ENCODE results near the gene RNF208.

Gene RNF208

DNA sequence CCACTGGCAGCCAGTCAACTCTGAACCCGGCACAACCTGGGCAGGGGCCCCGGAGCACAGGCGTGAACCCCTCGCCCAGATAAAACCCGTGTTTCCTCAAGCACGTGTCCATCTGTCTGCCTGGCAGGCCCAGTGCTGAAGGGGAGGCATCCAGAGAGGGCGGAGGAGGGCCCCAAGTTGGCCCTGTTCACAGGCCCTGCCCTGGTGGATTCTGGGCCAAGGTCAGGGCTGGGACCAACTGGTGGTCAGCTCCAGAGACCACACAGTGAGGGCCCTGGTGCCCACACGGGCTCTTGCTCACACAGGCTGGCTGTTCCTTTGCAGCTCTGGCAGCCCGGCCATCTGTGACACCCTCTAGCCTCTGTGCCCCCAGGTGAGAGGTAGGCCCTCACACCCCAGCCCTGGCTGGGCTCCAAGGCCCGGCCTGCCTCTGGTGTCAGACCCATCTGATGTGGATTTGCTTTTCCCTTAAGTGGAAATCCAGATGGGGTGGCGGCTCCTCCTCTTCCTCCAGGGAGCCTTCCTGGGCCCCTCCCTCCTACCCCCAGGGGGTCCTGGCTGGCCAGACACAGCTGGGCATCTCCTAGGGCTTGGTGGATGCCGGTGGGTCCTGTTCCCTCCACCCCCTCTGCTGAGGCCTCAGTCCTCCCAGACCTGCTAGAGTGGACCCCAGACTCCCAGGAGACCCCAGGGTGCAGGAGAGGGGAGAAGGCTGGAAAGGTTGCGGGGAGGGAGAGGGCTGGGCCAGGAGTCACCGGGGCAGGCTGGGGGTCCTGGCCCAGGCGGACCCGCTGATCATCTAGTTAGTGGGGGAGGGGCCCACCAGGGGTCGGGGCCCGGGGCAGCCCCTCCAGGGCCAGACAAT is 28.5 kb upstream of the RNF208 start:
- Histone ChIP-seq H4K20me1 (ENCODE audit: insufficient read depth, low read length) (no peaks in the 10 kb centered on the region; the same call in 1 of the 2 replicates), H3K4me2 (ENCODE audit: insufficient read depth, low read length) (no peak overlapping the region), H3K36me3 (ENCODE audit: insufficient read depth, low read length) (peaks cover under 1% of the 10 kb centered on the region; the same call in 1 of the 2 replicates), H3K4me3 (ENCODE audit: low read depth in 1 of 2, low read length in 2 of 2) (no peak overlapping the region), H3K9ac (ENCODE audit: low read depth, low read length) (no peak overlapping the region), H3K9me3 (ENCODE audit: insufficient read depth, low read length, severe bottlenecking) (no peaks in the 10 kb centered on the region), H3K4me1 (ENCODE audit: insufficient read depth, low read length) (peaks cover 16% of the 10 kb centered on the region), H3K27ac (ENCODE audit: low read length) (no peak overlapping the region), H2AFZ (ENCODE audit: low read depth, low read length) (no peak overlapping the region), H3K79me2 (ENCODE audit: insufficient read depth, low read length) (peaks cover 10% of the 10 kb centered on the region), H3K27me3 (ENCODE audit: insufficient read depth, low read length, poor library complexity) (no peaks in the 10 kb centered on the region)
- TF ChIP-seq, protein P1, sequence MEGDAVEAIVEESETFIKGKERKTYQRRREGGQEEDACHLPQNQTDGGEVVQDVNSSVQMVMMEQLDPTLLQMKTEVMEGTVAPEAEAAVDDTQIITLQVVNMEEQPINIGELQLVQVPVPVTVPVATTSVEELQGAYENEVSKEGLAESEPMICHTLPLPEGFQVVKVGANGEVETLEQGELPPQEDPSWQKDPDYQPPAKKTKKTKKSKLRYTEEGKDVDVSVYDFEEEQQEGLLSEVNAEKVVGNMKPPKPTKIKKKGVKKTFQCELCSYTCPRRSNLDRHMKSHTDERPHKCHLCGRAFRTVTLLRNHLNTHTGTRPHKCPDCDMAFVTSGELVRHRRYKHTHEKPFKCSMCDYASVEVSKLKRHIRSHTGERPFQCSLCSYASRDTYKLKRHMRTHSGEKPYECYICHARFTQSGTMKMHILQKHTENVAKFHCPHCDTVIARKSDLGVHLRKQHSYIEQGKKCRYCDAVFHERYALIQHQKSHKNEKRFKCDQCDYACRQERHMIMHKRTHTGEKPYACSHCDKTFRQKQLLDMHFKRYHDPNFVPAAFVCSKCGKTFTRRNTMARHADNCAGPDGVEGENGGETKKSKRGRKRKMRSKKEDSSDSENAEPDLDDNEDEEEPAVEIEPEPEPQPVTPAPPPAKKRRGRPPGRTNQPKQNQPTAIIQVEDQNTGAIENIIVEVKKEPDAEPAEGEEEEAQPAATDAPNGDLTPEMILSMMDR (IDR thresholded peaks at IDR 0.05; ENCODE audit: borderline replicate concordance, extremely low read depth, low read length, poor library complexity, severe bottlenecking): no peak
- no peak for TF ChIP-seq EZH2 (IDR thresholded peaks at IDR 0.05; ENCODE audit: borderline replicate concordance, low read depth, low read length, severe bottlenecking)
- no peak for DNase-seq
- ATAC-seq (ENCODE audit: insufficient read depth, low read depth): no peak

- Histone ChIP-seq H3K4me3 (ENCODE audit: low read depth in 1 of 2, low read length in 2 of 2) (no peak overlapping the region), H3K4me1 (ENCODE audit: insufficient read depth, low read length) (peaks cover 7% of the 10 kb centered on the region), H2AFZ (ENCODE audit: low read depth, low read length) (no peak overlapping the region), H3K27ac (ENCODE audit: low read length) (no peak overlapping the region), H3K9ac (ENCODE audit: low read depth, low read length) (no peak overlapping the region), H3K27me3 (ENCODE audit: insufficient read depth, low read length, poor library complexity) (no peaks in the 10 kb centered on the region), H3K79me2 (ENCODE audit: insufficient read depth, low read length) (peaks cover 2% of the 10 kb centered on the region), H3K4me2 (ENCODE audit: insufficient read depth, low read length) (no peak overlapping the region), H4K20me1 (ENCODE audit: insufficient read depth, low read length) (peaks cover 22% of the 10 kb centered on the region), H3K9me3 (ENCODE audit: insufficient read depth, low read length, severe bottlenecking) (no peaks in the 10 kb centered on the region), H3K36me3 (ENCODE audit: insufficient read depth, low read length) (peaks cover 12% of the 10 kb centered on the region)
- TF ChIP-seq, protein P1 (IDR thresholded peaks at IDR 0.05; ENCODE audit: borderline replicate concordance, extremely low read depth, low read length, poor library complexity, severe bottlenecking): no peak
- no peak for TF ChIP-seq EZH2 (IDR thresholded peaks at IDR 0.05; ENCODE audit: borderline replicate concordance, low read depth, low read length, severe bottlenecking)
- ATAC-seq (ENCODE audit: insufficient read depth, low read depth) (no peak), DNase-seq (no peak)
Observed at GRCh38 chr9:137247916-137248175, 25.8 kb upstream of the RNF208 start.

DNA sequence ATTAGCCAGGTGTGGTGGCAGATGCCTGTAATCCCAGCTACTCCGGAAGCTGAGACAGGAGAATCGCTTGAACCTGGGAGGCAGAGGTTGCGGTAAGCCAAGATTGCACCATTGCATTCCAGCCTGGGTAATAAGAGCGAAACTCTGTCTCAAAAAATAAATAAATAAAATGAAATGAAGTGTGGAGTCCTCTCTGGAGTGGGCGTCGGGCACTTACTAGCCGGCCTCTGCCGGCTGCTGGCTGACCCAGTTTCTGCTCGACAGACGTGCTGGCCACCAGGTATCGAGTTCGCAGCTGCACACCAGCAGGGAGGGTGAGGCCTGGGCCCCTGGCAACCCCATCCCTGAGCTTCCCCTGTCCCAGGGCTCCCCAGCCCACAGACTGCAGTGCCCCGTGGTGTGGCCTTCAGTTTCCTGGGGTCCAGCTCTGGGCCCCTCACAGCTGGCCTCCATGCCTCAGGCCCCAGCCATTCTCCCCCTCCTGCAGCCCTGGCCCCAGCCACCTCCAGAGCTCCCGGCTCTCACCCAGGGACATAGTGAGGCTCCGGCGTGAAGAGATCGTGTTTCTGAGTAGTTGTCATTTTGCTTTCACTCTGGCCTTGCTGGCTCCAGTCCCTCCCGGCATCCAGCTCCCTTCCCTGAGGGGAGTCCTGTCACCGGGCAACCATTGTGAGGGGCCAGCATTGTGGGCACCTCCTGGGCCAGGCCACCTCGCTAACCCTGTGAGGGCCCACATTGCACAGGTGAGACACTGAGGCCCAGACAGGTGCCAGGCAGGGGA is 25.3 kb upstream of the RNF208 start:
- Histone ChIP-seq H3K4me1 (ENCODE audit: insufficient read depth, low read length) (peaks cover 12% of the 10 kb centered on the region), H4K20me1 (ENCODE audit: insufficient read depth, low read length) (peaks cover 27% of the 10 kb centered on the region), H3K4me2 (ENCODE audit: insufficient read depth, low read length) (no peak overlapping the region), H3K36me3 (ENCODE audit: insufficient read depth, low read length) (peaks cover 17% of the 10 kb centered on the region), H3K79me2 (ENCODE audit: insufficient read depth, low read length) (peaks cover 7% of the 10 kb centered on the region), H3K9me3 (ENCODE audit: insufficient read depth, low read length, severe bottlenecking) (no peaks in the 10 kb centered on the region), H3K27ac (ENCODE audit: low read length) (no peak overlapping the region), H3K4me3 (ENCODE audit: low read depth in 1 of 2, low read length in 2 of 2) (no peak overlapping the region), H2AFZ (ENCODE audit: low read depth, low read length) (no peak overlapping the region), H3K27me3 (ENCODE audit: insufficient read depth, low read length, poor library complexity) (no peaks in the 10 kb centered on the region), H3K9ac (ENCODE audit: low read depth, low read length) (no peak overlapping the region)
- DNase-seq (no peak), ATAC-seq (ENCODE audit: insufficient read depth, low read depth) (no peak)
- TF ChIP-seq EZH2 (IDR thresholded peaks at IDR 0.05; ENCODE audit: borderline replicate concordance, low read depth, low read length, severe bottlenecking): no peak
- TF ChIP-seq, protein P1 (IDR thresholded peaks at IDR 0.05; ENCODE audit: borderline replicate concordance, extremely low read depth, low read length, poor library complexity, severe bottlenecking): no peak
